ENCODE data around the gene CRLF1.

DNA sequence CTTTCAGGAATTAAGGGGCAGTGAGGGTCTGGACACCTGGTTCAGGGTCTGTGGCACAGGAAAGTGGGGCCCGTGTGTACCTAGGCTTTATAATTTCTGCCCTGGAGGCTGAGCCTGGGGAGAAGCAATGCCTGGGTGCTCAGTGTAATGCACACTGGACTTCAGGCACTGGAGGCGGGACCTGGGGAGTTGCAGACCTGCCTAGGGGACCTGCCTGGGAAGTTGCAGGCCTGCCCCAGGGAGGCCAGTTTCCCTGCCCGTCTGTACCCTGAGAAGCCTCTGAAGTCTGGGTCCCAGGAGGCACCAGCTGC lies 3.6 kb upstream of the CRLF1 start:
- TF ChIP-seq POLR2AphosphoS5 (IDR thresholded peaks at IDR 0.05; ENCODE audit: borderline replicate concordance, low read depth, low read length): no peak
- TF ChIP-seq EZH2 (IDR thresholded peaks at IDR 0.05): no peak
